ENCODE measurements around the gene STPG4. TPM values are rescaled to one million over a fixed set of nuclear protein-coding genes. Genes with fewer than 3 reads are reported as not detected.

STPG4 gene
- total RNA-seq, 2 donors from 2014 or later = 0.15 to 0.42 TPM

DNA sequence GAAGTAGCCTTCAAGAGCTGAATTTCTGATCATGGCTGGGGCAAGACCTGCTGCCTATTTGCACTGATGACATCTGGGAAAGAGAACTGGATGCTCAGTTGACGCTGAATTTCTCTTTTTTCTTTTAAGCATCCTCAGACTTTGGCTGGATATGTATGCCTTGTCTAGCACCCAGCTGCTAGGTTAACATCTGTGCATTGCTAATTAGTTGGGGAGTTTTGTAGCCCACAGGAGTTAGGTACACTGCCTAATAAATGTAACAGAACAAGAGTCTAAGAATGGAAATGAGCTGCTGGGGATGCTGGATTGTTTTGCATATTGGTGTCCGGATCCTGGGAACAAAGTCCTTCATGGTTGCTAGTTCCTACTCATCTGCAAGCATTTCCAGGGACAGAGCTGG, 40.9 kb upstream of the STPG4 start:
- H3K9me3 ChIP-seq (ENCODE audit: control insufficient read depth, low read length) = no peaks in the 10 kb centered on the region
- H3K27me3 ChIP-seq (ENCODE audit: control insufficient read depth, insufficient read depth, low read length, poor library complexity, severe bottlenecking) = no peaks in the 10 kb centered on the region
- Mint-ChIP-seq H3K27me3 (ENCODE audit: insufficient read depth) (no peaks in the 10 kb centered on the region), H3K9me3 (no peaks in the 10 kb centered on the region), H3K36me3 (ENCODE audit: low read depth) (no peaks in the 10 kb centered on the region), H3K27ac (no peak overlapping the region), H3K4me1 (peaks cover 31% of the 10 kb centered on the region), H3K4me3 (no peak overlapping the region)
- H3K4me1 ChIP-seq (ENCODE audit: control insufficient read depth, insufficient read depth, low read length) = peaks cover 23% of the 10 kb centered on the region
- 82% methylated on average over 2 of the region's 2 CpGs; no CpG with 5 or more reads in 1 of the 2 experiments for WGBS, 2 experiments (ENCODE audit: insufficient coverage in 1 of 2, insufficient read length in 1 of 2)
- no peaks in the 10 kb centered on the region for H3K36me3 ChIP-seq (ENCODE audit: control insufficient read depth, insufficient read depth, low read length)
- H3K4me3 ChIP-seq (ENCODE audit: low read length) = no peak overlapping the region
- H3K27ac ChIP-seq (ENCODE audit: low read depth, low read length) = no peak overlapping the region
- TF ChIP-seq CTCF (conservative IDR thresholded peaks at IDR 0.05) = no peak
- H3K9ac ChIP-seq (ENCODE audit: extremely low read depth, low read length, poor library complexity, severe bottlenecking) = no peak overlapping the region
- DNase-seq = no peak

- Histone ChIP-seq H3K27me3 (ENCODE audit: control insufficient read depth, insufficient read depth, low read length, poor library complexity, severe bottlenecking) (no peaks in the 10 kb centered on the region), H3K9ac (ENCODE audit: extremely low read depth, low read length, poor library complexity, severe bottlenecking) (no peak overlapping the region), H3K36me3 (ENCODE audit: control insufficient read depth, insufficient read depth, low read length) (no peaks in the 10 kb centered on the region), H3K4me3 (ENCODE audit: low read length) (no peak overlapping the region), H3K9me3 (ENCODE audit: control insufficient read depth, low read length) (no peaks in the 10 kb centered on the region), H3K4me1 (ENCODE audit: control insufficient read depth, insufficient read depth, low read length) (peaks cover 23% of the 10 kb centered on the region), H3K27ac (ENCODE audit: low read depth, low read length) (no peak overlapping the region)
- no peak overlapping the region for H3K4me3 Mint-ChIP-seq
- WGBS, 2 experiments (ENCODE audit: insufficient coverage in 1 of 2, insufficient read length in 1 of 2) = 100% methylated on average over 2 of the region's 3 CpGs; no CpG with 5 or more reads in 1 of the 2 experiments
- H3K36me3 Mint-ChIP-seq (ENCODE audit: low read depth) = no peaks in the 10 kb centered on the region
- DNase-seq = no peak
- no peak overlapping the region for H3K27ac Mint-ChIP-seq
- H3K9me3 Mint-ChIP-seq = no peaks in the 10 kb centered on the region
- peaks cover 31% of the 10 kb centered on the region for H3K4me1 Mint-ChIP-seq
- H3K27me3 Mint-ChIP-seq (ENCODE audit: insufficient read depth) = no peaks in the 10 kb centered on the region
- TF ChIP-seq CTCF (conservative IDR thresholded peaks at IDR 0.05) = no peak
Observed at GRCh38 chr2:47195148-47195547, 40.0 kb upstream of the STPG4 start.

DNA sequence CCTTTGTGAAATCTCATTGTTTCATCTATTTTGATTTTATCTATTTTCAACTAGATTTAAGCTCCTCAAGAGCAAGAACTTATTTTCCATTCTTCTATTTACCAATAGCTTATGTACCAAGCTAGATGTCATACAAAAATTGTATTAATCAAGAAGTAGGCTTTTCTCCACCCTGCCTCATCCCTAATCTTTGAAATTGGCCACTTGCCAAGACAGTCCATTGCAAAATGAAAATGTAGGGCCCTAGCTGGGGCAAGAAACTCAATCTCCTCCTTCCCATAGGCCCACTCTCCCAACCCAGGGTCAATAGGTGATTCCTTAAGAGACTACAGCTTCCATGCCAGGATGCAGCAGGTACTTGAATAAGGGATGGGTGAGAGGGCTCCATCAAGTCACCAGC, 39.3 kb upstream of the STPG4 start:
- no peak for DNase-seq
- H3K4me3 ChIP-seq (ENCODE audit: low read length) = no peak overlapping the region
- no peak for TF ChIP-seq CTCF (conservative IDR thresholded peaks at IDR 0.05)
- H3K27ac Mint-ChIP-seq = no peak overlapping the region
- no peaks in the 10 kb centered on the region for H3K36me3 ChIP-seq (ENCODE audit: control insufficient read depth, insufficient read depth, low read length)
- no peaks in the 10 kb centered on the region for H3K27me3 Mint-ChIP-seq (ENCODE audit: insufficient read depth)
- H3K4me1 Mint-ChIP-seq = peaks cover 31% of the 10 kb centered on the region
- no peaks in the 10 kb centered on the region for H3K36me3 Mint-ChIP-seq (ENCODE audit: low read depth)
- H3K9me3 Mint-ChIP-seq = no peaks in the 10 kb centered on the region
- H3K9ac ChIP-seq (ENCODE audit: extremely low read depth, low read length, poor library complexity, severe bottlenecking) = no peak overlapping the region
- no peaks in the 10 kb centered on the region for H3K9me3 ChIP-seq (ENCODE audit: control insufficient read depth, low read length)
- no peak overlapping the region for H3K27ac ChIP-seq (ENCODE audit: low read depth, low read length)
- no peaks in the 10 kb centered on the region for H3K27me3 ChIP-seq (ENCODE audit: control insufficient read depth, insufficient read depth, low read length, poor library complexity, severe bottlenecking)
- peaks cover 23% of the 10 kb centered on the region for H3K4me1 ChIP-seq (ENCODE audit: control insufficient read depth, insufficient read depth, low read length)
- no peak overlapping the region for H3K4me3 Mint-ChIP-seq
